Fibroblast of mammary gland (primary cell): ENCODE data around the gene MIGA1.
"Not testable (repeated sequence)": the region's sequence is repeated elsewhere in the genome, so short reads cannot be mapped to it uniquely, and the experiment has no call there.

Experiments used
- DNase-seq: peaks from one replicate; pipeline ENCODE4 v3.0.0-alpha.2; 2010; ENCODE audit warnings: low read depth
- H3K4me3 ChIP-seq: 2 replicates; pipeline ENCODE4 v1.5.1; 2011; ENCODE audit warnings: low read depth, mild to moderate bottlenecking, low read length, moderate library complexity; ENCODE audit not compliant: control insufficient read depth
- TF ChIP-seq, protein P1 (sequence below): conservative IDR thresholded peaks from 2 replicates; pipeline ENCODE4 v1.5.1; 2011; ENCODE audit warnings: low read depth, low read length, inconsistent platforms; ENCODE audit not compliant: control insufficient read depth, insufficient read depth

The MIGA1 gene

DNA sequence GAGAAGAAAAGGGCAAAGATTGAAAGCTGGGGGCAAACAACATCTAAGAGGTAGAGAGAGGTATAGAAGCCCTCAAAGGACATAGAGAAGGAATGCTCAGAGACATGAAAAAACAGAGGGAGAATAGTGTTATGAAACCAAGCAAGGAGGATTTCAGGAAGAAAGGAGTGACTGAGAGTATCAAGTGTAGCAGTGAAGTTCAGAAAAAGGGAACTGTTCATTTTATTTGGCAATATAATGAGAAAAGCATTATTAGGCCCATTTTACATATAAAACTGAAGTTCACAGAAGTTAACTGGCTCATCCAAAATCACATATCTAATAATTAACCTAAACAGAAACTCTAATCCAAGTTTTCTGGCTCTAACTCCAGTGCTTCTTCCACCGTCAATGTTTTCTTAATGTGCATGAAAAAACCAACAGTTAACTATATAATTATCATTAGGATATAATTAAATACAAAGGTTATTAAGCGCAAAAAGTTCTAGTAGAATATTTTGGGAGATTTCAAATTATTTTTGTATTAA is 126.6 kb downstream of the MIGA1 start:
- no peak overlapping the region for H3K4me3 ChIP-seq
- no peak for DNase-seq
- TF ChIP-seq, protein P1, sequence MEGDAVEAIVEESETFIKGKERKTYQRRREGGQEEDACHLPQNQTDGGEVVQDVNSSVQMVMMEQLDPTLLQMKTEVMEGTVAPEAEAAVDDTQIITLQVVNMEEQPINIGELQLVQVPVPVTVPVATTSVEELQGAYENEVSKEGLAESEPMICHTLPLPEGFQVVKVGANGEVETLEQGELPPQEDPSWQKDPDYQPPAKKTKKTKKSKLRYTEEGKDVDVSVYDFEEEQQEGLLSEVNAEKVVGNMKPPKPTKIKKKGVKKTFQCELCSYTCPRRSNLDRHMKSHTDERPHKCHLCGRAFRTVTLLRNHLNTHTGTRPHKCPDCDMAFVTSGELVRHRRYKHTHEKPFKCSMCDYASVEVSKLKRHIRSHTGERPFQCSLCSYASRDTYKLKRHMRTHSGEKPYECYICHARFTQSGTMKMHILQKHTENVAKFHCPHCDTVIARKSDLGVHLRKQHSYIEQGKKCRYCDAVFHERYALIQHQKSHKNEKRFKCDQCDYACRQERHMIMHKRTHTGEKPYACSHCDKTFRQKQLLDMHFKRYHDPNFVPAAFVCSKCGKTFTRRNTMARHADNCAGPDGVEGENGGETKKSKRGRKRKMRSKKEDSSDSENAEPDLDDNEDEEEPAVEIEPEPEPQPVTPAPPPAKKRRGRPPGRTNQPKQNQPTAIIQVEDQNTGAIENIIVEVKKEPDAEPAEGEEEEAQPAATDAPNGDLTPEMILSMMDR: no peak

DNA sequence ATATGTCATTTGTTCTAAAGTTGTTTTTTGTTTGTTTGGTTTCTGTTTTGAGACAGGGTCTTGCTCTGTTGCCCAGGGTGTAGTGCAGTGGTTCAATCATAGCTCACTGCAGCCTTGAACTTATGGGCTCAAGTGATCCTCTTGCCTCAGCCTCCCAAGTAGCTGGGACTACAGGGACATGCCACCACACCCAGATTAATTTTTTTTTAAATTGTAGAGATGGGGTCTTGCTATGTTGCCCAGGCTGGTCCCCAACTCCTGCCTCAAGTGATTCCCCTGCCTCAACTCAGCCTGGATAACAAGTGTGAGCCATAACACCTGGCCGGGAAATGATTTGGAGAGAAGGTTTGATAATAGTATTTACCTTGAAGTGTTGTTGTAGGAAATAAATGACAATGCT is 127.2 kb downstream of the MIGA1 start:
- no peak for DNase-seq
- H3K4me3 ChIP-seq: no peak overlapping the region
- TF ChIP-seq, protein P1: no peak

DNA sequence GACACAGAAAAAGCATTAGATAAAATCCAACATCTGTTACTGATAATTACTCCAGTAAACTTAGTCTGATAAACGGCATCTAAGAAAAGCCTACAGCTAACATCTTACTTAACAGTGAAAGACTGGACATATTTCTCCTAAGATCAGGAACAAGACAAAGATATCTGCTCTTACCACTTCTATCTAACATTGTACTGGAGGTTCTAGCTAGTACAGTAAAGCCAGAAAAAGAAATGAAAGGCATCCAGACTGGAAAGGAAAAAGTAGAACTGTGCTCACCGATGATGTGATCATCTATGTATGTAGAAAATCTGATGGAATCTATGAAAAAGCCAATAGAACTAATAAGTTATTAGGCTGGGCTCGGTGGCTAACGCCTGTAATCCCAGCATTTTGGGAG is 130.7 kb downstream of the MIGA1 start:
- no peak for DNase-seq
- H3K4me3 ChIP-seq: no peak overlapping the region
- TF ChIP-seq, protein P1: no peak

DNA sequence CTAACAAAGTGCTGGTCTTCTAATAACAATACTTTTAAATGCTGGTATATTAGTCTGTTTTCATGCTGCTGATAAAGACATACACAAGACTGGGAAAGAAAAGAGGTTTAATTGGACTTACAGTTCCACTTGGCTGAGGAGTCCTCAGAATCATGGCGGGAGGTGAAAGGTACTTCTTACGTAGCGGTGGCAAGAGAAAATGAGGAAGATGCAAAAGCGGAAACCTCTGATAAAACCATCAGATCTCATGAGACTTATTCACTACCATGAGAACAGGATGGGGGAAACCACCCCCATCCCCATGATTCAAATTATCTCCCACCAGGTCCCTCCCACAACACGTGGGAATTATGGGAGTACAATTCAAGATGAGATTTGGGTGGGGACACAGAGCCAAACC is 139.5 kb downstream of the MIGA1 start:
- not testable (repeated sequence) for DNase-seq

DNA sequence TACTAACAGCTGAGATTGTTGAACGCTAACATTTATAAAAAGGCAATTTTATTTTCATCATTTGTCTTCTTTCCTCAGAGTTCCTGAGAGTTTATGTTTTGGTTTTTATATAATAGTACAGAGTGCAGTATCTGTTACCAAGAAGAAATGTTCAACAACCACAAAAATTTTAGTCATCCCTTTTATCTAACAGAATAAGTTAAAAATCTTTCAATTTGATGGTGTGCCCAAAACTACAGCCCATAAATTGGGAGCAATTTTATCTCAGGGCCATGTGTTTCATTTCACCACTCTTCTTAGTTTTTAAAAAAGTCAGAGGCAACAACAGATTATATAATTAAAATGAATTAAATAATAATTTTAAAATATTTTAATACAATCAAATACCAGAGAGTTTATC is 146.1 kb downstream of the MIGA1 start:
- H3K4me3 ChIP-seq: no peak overlapping the region
- TF ChIP-seq, protein P1: no peak
- no peak for DNase-seq

More for the DNA sequence above, 139.5 kb downstream of the MIGA1 start:
- H3K4me3 ChIP-seq: not testable (repeated sequence)

DNA sequence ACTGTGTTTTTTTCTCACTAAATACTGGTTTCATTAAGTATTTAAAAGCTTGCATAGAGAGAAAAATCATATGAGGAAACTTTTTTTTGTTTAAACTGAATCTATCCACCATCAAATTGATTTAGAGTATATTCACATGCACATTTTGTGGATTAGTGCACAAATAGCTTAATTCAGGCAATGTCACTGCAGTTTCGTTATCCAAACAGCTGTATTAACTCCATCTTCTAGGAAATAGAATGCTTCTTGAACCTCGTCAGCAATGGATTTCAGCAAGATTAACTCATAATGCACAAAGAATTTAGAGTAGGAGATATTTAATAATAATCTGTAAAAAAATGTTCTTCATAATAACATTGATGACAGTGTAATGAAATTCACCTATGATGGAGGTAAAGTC is 146.5 kb downstream of the MIGA1 start:
- H3K4me3 ChIP-seq: no peak overlapping the region
- DNase-seq: no peak
- TF ChIP-seq, protein P1: no peak

DNA sequence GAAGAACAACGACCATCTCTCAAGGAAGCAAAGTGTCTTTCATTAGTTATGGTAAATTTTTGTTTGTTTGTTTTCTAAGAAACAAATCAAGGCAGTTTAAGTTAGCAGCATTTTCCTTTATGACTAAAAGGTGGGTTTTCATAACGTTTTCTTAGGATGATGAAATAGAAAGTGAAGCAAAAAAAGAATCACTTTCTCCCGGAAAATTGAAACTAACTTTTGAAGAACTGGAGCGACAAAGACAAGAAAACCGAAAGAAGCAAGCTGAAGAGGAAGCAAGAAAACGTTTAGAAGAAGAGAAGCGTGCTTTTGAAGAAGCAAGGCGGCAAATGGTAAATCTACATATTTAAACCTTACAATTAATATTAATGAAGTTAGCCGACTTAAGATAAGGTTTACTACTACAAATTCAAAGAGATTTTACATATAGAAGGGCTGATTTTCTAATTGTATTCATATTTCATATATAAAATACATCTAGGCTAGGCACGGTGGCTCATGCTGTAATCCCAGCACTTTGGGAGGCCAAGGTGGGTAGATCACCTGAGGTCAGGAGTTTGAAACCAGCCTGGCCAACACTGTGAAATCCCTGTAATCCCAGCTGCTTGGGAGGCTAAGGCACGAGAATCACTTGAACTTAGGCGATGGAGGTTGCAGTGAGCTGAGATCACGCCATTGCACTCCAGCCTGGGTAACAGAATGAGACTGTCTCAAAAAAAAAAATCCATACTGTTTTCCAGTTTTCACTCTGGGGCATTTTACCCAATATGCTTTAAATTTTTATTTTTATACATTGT is 147.3 kb downstream of the MIGA1 start:
- TF ChIP-seq, protein P1: no peak
- H3K4me3 ChIP-seq: no peak overlapping the region

More for the DNA sequence above, 147.3 kb downstream of the MIGA1 start:
- no peak for DNase-seq
